Measurements from ENCODE around the gene ELFN2. TPM values are rescaled to one million over a fixed set of nuclear protein-coding genes. Genes with fewer than 3 reads are reported as not detected.

ELFN2 gene
- polyA plus RNA-seq, 1 donor from 2014 or later = 4.4 TPM

- Histone ChIP-seq H3K27ac (ENCODE audit: low read length) (no peak overlapping the region), H3K36me3 (ENCODE audit: insufficient read depth, low read length) (no peaks in the 10 kb centered on the region)
These were observed 39.5 kb downstream of the ELFN2 start for GRCh38 chr22:37387793-37388192.

GRCh38 chr22:37386441-37386840 lies 40.8 kb downstream of the ELFN2 start:
- Histone ChIP-seq H3K4me3 (ENCODE audit: low read length) (no peak overlapping the region), H3K9me3 (ENCODE audit: low read length) (no peaks in the 10 kb centered on the region), H3K27me3 (ENCODE audit: insufficient read depth, low read depth, low read length) (no peaks in the 10 kb centered on the region), H2AFZ (ENCODE audit: low read depth, low read length) (no peak overlapping the region), H3K4me2 (ENCODE audit: low read length) (no peak overlapping the region), H3K27ac (ENCODE audit: low read length) (no peak overlapping the region), H3F3A (ENCODE audit: insufficient read depth, low read length, poor library complexity, severe bottlenecking) (no peaks in the 10 kb centered on the region), H3K9me2 (ENCODE audit: insufficient read depth, low read length) (no peaks in the 10 kb centered on the region), H3K79me2 (replicated peaks; ENCODE audit: insufficient read depth, low read length) (no peaks in the 10 kb centered on the region), H3K36me3 (ENCODE audit: insufficient read depth, low read length) (no peaks in the 10 kb centered on the region), H3K9ac (ENCODE audit: low read length) (no peak overlapping the region), H4K20me1 (ENCODE audit: insufficient read depth) (no peaks in the 10 kb centered on the region)
- TF ChIP-seq TAF1 (IDR thresholded peaks at IDR 0.05; ENCODE audit: low read depth) (no peak), MXI1 (conservative IDR thresholded peaks at IDR 0.05; ENCODE audit: poor library complexity, severe bottlenecking) (no peak), POLR2AphosphoS5 (IDR thresholded peaks at IDR 0.05) (no peak), EP300 (conservative IDR thresholded peaks at IDR 0.05; ENCODE audit: poor library complexity, severe bottlenecking) (no peak), SMC3 (conservative IDR thresholded peaks at IDR 0.05; ENCODE audit: poor library complexity) (no peak)
- TF ChIP-seq, protein P1, sequence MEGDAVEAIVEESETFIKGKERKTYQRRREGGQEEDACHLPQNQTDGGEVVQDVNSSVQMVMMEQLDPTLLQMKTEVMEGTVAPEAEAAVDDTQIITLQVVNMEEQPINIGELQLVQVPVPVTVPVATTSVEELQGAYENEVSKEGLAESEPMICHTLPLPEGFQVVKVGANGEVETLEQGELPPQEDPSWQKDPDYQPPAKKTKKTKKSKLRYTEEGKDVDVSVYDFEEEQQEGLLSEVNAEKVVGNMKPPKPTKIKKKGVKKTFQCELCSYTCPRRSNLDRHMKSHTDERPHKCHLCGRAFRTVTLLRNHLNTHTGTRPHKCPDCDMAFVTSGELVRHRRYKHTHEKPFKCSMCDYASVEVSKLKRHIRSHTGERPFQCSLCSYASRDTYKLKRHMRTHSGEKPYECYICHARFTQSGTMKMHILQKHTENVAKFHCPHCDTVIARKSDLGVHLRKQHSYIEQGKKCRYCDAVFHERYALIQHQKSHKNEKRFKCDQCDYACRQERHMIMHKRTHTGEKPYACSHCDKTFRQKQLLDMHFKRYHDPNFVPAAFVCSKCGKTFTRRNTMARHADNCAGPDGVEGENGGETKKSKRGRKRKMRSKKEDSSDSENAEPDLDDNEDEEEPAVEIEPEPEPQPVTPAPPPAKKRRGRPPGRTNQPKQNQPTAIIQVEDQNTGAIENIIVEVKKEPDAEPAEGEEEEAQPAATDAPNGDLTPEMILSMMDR (IDR thresholded peaks at IDR 0.05; ENCODE audit: poor library complexity, severe bottlenecking) = no peak

More at GRCh38 chr22:37387793-37388192, 39.5 kb downstream of the ELFN2 start:
- Histone ChIP-seq H3K9ac (ENCODE audit: low read length) (no peak overlapping the region), H4K20me1 (ENCODE audit: insufficient read depth) (no peaks in the 10 kb centered on the region), H3K4me3 (ENCODE audit: low read length) (no peak overlapping the region), H3K4me2 (ENCODE audit: low read length) (no peak overlapping the region), H3K9me3 (ENCODE audit: low read length) (no peaks in the 10 kb centered on the region), H3K79me2 (replicated peaks; ENCODE audit: insufficient read depth, low read length) (no peaks in the 10 kb centered on the region), H3F3A (ENCODE audit: insufficient read depth, low read length, poor library complexity, severe bottlenecking) (no peaks in the 10 kb centered on the region), H3K27me3 (ENCODE audit: insufficient read depth, low read depth, low read length) (no peaks in the 10 kb centered on the region), H2AFZ (ENCODE audit: low read depth, low read length) (no peak overlapping the region), H3K9me2 (ENCODE audit: insufficient read depth, low read length) (no peaks in the 10 kb centered on the region)
- no peak for TF ChIP-seq POLR2AphosphoS5 (IDR thresholded peaks at IDR 0.05)
- TF ChIP-seq, protein P1 (IDR thresholded peaks at IDR 0.05; ENCODE audit: poor library complexity, severe bottlenecking) = no peak
- no peak for TF ChIP-seq MXI1 (conservative IDR thresholded peaks at IDR 0.05; ENCODE audit: poor library complexity, severe bottlenecking)
- TF ChIP-seq EP300 (conservative IDR thresholded peaks at IDR 0.05; ENCODE audit: poor library complexity, severe bottlenecking) = no peak
- no peak for TF ChIP-seq EZH2 (IDR thresholded peaks at IDR 0.05; ENCODE audit: borderline replicate concordance, insufficient read depth, low read length, poor library complexity, severe bottlenecking)

GRCh38 chr22:37384691-37385090 lies 42.6 kb downstream of the ELFN2 start:
- Histone ChIP-seq H2AFZ (ENCODE audit: low read depth, low read length) (no peak overlapping the region), H3K9me3 (ENCODE audit: low read length) (no peaks in the 10 kb centered on the region), H4K20me1 (ENCODE audit: insufficient read depth) (no peaks in the 10 kb centered on the region), H3F3A (ENCODE audit: insufficient read depth, low read length, poor library complexity, severe bottlenecking) (no peaks in the 10 kb centered on the region), H3K36me3 (ENCODE audit: insufficient read depth, low read length) (no peaks in the 10 kb centered on the region), H3K9ac (ENCODE audit: low read length) (no peak overlapping the region), H3K4me3 (ENCODE audit: low read length) (no peak overlapping the region), H3K4me2 (ENCODE audit: low read length) (no peak overlapping the region), H3K27ac (ENCODE audit: low read length) (no peak overlapping the region), H3K9me2 (ENCODE audit: insufficient read depth, low read length) (no peaks in the 10 kb centered on the region), H3K27me3 (ENCODE audit: insufficient read depth, low read depth, low read length) (no peaks in the 10 kb centered on the region), H3K79me2 (replicated peaks; ENCODE audit: insufficient read depth, low read length) (no peaks in the 10 kb centered on the region)
- TF ChIP-seq, protein P2, sequence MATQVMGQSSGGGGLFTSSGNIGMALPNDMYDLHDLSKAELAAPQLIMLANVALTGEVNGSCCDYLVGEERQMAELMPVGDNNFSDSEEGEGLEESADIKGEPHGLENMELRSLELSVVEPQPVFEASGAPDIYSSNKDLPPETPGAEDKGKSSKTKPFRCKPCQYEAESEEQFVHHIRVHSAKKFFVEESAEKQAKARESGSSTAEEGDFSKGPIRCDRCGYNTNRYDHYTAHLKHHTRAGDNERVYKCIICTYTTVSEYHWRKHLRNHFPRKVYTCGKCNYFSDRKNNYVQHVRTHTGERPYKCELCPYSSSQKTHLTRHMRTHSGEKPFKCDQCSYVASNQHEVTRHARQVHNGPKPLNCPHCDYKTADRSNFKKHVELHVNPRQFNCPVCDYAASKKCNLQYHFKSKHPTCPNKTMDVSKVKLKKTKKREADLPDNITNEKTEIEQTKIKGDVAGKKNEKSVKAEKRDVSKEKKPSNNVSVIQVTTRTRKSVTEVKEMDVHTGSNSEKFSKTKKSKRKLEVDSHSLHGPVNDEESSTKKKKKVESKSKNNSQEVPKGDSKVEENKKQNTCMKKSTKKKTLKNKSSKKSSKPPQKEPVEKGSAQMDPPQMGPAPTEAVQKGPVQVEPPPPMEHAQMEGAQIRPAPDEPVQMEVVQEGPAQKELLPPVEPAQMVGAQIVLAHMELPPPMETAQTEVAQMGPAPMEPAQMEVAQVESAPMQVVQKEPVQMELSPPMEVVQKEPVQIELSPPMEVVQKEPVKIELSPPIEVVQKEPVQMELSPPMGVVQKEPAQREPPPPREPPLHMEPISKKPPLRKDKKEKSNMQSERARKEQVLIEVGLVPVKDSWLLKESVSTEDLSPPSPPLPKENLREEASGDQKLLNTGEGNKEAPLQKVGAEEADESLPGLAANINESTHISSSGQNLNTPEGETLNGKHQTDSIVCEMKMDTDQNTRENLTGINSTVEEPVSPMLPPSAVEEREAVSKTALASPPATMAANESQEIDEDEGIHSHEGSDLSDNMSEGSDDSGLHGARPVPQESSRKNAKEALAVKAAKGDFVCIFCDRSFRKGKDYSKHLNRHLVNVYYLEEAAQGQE (IDR thresholded peaks at IDR 0.05; ENCODE audit: borderline replicate concordance) = no peak
- TF ChIP-seq EZH2 (IDR thresholded peaks at IDR 0.05; ENCODE audit: borderline replicate concordance, insufficient read depth, low read length, poor library complexity, severe bottlenecking) (no peak), EP300 (conservative IDR thresholded peaks at IDR 0.05; ENCODE audit: poor library complexity, severe bottlenecking) (no peak), RAD21 (conservative IDR thresholded peaks at IDR 0.05) (no peak)

Measured in neural cell (in vitro differentiated cells).